GM12874 (cell line): ENCODE measurements around the gene RNASE4.

ENCODE experiments used
- TF ChIP-seq, protein P1 (sequence below): IDR thresholded peaks from 2 replicates; pipeline ENCODE4 v1.5.1; 2011; ENCODE audit warnings: low read depth, mild to moderate bottlenecking, control low read depth, low read length, moderate library complexity; ENCODE audit not compliant: insufficient read depth

RNASE4 gene

GRCh38 chr14:20680843-20681347, 3.5 kb upstream of the RNASE4 start:
- TF ChIP-seq, protein P1, sequence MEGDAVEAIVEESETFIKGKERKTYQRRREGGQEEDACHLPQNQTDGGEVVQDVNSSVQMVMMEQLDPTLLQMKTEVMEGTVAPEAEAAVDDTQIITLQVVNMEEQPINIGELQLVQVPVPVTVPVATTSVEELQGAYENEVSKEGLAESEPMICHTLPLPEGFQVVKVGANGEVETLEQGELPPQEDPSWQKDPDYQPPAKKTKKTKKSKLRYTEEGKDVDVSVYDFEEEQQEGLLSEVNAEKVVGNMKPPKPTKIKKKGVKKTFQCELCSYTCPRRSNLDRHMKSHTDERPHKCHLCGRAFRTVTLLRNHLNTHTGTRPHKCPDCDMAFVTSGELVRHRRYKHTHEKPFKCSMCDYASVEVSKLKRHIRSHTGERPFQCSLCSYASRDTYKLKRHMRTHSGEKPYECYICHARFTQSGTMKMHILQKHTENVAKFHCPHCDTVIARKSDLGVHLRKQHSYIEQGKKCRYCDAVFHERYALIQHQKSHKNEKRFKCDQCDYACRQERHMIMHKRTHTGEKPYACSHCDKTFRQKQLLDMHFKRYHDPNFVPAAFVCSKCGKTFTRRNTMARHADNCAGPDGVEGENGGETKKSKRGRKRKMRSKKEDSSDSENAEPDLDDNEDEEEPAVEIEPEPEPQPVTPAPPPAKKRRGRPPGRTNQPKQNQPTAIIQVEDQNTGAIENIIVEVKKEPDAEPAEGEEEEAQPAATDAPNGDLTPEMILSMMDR: no peak

DNA sequence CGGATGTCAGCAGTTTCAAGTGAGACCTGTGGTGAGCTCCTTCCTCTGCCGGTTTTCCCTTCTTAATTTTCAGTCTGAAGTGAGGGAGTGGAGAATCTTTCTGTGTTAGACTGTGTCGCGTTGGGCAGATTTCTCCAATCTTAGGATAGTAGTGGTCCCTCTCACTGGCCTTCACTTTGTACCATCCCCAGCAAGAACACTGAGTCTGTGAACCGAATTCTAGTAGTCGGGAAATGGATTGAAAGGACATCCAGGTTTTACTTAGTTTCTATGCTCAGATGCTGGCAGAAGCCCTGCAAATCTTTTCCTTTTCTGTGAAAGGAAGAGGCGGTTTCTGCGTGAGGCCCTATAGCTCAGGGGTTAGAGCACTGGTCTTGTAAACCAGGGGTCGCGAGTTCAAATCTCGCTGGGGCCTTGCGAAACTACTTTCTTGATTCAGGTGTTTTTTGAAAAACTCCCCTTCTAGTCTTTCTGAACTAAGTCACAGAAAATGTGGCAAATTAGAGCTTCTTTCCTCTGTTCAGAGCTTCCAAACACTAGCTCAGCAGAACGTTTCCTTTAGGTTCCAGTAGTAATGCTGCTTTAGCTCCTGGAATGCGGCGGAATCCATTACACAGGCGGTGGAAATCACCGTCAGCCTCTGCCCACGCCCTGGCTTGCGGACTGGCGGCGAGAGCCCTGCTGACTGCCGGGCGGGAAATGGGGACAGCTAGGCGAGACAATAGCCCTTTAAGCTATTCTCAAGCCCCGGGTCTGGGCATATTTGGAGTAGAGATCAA, 2.8 kb upstream of the RNASE4 start:
- TF ChIP-seq, protein P1: no peak

GRCh38 chr14:20682127-20682434, 2.3 kb upstream of the RNASE4 start:
- TF ChIP-seq, protein P1: no peak

GRCh38 chr14:20682435-20683124, 1.8 kb upstream of the RNASE4 start:
- TF ChIP-seq, protein P1: no peak

- TF ChIP-seq, protein P1: no peak
Measured at GRCh38 chr14:20683125-20683890, 1.1 kb upstream of the RNASE4 start.

GRCh38 chr14:20684662-20685456, 499 bp downstream of the RNASE4 start:
- TF ChIP-seq, protein P1: no peak
